Measurements from ENCODE around the gene CCKAR. TPM values are rescaled to one million over a fixed set of nuclear protein-coding genes. Genes with fewer than 3 reads are reported as not detected.

CCKAR gene
- total and polyA plus RNA-seq, 10 of the 15 experiments (the other 5 are each of a cell fraction or from before 2014, with no cell fraction given) = not detected

- DNase-seq (ENCODE audit: low read depth, low spot score) (no peak), ATAC-seq (no peak), FAIRE-seq (no peak)
- ChIA-PET SMC1A (ENCODE audit: uncharacterized antibody, unreplicated experiment) (no interaction called here), POLR2A (no interaction called here), CTCF (no interaction called here), RAD21 (ENCODE audit: unreplicated experiment) (no interaction called here)
- H2AFZ ChIP-seq (ENCODE audit: control insufficient read depth, low read depth, low read length) = no peak overlapping the region
- H3K36me3 ChIP-seq (ENCODE audit: control insufficient read depth in 2 of 2, insufficient read depth in 2 of 2, low read length in 1 of 2) = no peaks in the 10 kb centered on the region
- no peak overlapping the region for H3K4me2 ChIP-seq (ENCODE audit: control insufficient read depth, insufficient read depth)
- BruUV-seq (replicated peaks) = no TSS peak
- no peak for TF ChIP-seq SMC3 (IDR thresholded peaks at IDR 0.05; ENCODE audit: borderline replicate concordance, low read length)
- no peak for TF ChIP-seq RUNX3 (IDR thresholded peaks at IDR 0.05; ENCODE audit: low read length)
- TF ChIP-seq SMAD1 (IDR thresholded peaks at IDR 0.05; ENCODE audit: low read depth, partially characterized antibody) = no peak
- no peak for TF ChIP-seq ZZZ3 (IDR thresholded peaks at IDR 0.05; ENCODE audit: control insufficient read depth, insufficient read length, low read depth)
- no peak for TF ChIP-seq STAT3 (IDR thresholded peaks at IDR 0.05; ENCODE audit: low read depth, low read length)
- TF ChIP-seq WRNIP1 (IDR thresholded peaks at IDR 0.05; ENCODE audit: borderline replicate concordance, low read depth, low read length) = no peak
- no peak for TF ChIP-seq TBL1XR1 (IDR thresholded peaks at IDR 0.05; ENCODE audit: low read depth, low read length)
- TF ChIP-seq RB1 (IDR thresholded peaks at IDR 0.05; ENCODE audit: borderline replicate concordance) = no peak
- TF ChIP-seq HCFC1 (IDR thresholded peaks at IDR 0.05; ENCODE audit: low read length) = no peak
- TF ChIP-seq HDGF (IDR thresholded peaks at IDR 0.05) = no peak
- no peak for TF ChIP-seq HDAC6 (IDR thresholded peaks at IDR 0.05; ENCODE audit: unreplicated experiment)
- TF ChIP-seq ZNF274 (IDR thresholded peaks at IDR 0.05; ENCODE audit: insufficient read depth, insufficient read length) = no peak
- no peak overlapping the region for H3K9ac ChIP-seq (ENCODE audit: control insufficient read depth, insufficient read depth, low read length)
- no peaks in the 10 kb centered on the region for H3K9me3 ChIP-seq (replicated peaks; ENCODE audit: control insufficient read depth, insufficient read depth, low read length)
- in situ Hi-C loops (cut with MboI) (no loop called here), intact Hi-C loops (cut with micrococcal nuclease; ENCODE audit: unreplicated experiment) (no loop called here)
- H3K4me3 ChIP-seq = no peak overlapping the region
- H3K79me2 ChIP-seq (ENCODE audit: control insufficient read depth, insufficient read depth, low read length) = no peaks in the 10 kb centered on the region
- H3K27ac ChIP-seq (ENCODE audit: control insufficient read depth, insufficient read depth) = no peak overlapping the region
- no peaks in the 10 kb centered on the region for H3K27me3 ChIP-seq (replicated peaks in 1 of 2; ENCODE audit: control insufficient read depth in 2 of 2, insufficient read depth in 2 of 2, low read length in 1 of 2)
- H4K20me1 ChIP-seq (ENCODE audit: control insufficient read depth, insufficient read depth) = no peaks in the 10 kb centered on the region
- 31% methylated on average over 5 of the region's 5 CpGs for WGBS (ENCODE audit: insufficient coverage, insufficient replicate concordance, low lambda C conversion rate, missing lambda C conversion rate)
- H3K4me1 ChIP-seq (ENCODE audit: control insufficient read depth, insufficient read depth, low read length) = no peaks in the 10 kb centered on the region
Observed at GRCh38 chr4:26531491-26532116, 41.3 kb upstream of the CCKAR start.

Measured in GM12878 (cell line).